NCI-H2196 (cell line): ENCODE results near the gene S100A7A.

Source experiments
- DNase-seq: peaks from one replicate; lab custom pipeline; 2025; ENCODE audit not compliant: unreplicated experiment; lab: John Stamatoyannopoulos, UW

The S100A7A gene

GRCh38 chr1:153415850-153416570 lies at the start of gene S100A7A:
TSS of gene S100A7A (plus strand) at chr1:153416520. CDS start at chr1:153418083, 1,563 bp downstream.
- DNase-seq, result no peak

DNA sequence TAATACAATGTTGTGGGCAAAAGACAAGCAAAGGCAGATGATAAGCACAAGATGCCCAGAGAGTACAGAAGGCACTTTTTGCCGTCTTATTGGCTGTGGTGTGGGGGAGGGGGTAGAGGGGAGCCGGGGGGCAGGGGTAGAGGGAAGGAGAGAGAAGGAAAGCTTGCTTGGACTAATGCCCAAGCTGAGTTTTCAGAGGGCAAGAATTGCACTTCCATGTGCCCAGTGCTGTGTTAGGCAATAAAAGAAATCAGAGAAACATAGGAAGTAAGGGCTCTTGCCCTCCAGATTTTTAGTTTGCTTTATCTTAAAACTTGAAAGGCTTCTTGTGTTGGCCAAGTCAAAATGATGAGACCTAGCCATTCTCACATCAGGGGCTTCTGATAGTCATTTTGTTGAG lies 49.2 kb upstream of the S100A7A start:
- DNase-seq, result no peak

GRCh38 chr1:153368495-153368894 lies 47.8 kb upstream of the S100A7A start:
- no peak for DNase-seq

DNA sequence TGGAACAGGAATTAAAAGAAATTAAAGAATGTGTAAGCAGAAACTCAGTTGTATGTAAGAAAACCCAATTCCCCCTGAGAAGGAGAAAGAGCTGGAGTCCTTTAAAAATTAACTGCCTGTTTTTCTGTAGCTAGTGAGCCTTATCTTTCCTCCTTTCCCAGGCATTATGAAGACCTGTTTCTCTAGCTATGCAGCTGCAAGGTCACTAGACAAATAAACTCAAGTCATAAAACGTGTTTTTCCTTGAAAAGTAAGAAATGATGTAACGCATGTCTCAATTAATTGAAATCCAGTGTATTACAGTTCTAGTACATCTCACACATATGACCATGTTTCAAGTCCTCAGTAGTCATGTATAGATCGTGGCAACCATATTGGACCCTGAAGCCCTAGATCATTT lies 46.2 kb upstream of the S100A7A start:
- DNase-seq, result no peak

- DNase-seq, result no peak
Measured at GRCh38 chr1:153371231-153371630, 45.1 kb upstream of the S100A7A start.

- no peak for DNase-seq
Measured at GRCh38 chr1:153372571-153372970, 43.7 kb upstream of the S100A7A start.

- no peak for DNase-seq
Measured at GRCh38 chr1:153374071-153374470, 42.2 kb upstream of the S100A7A start.

DNA sequence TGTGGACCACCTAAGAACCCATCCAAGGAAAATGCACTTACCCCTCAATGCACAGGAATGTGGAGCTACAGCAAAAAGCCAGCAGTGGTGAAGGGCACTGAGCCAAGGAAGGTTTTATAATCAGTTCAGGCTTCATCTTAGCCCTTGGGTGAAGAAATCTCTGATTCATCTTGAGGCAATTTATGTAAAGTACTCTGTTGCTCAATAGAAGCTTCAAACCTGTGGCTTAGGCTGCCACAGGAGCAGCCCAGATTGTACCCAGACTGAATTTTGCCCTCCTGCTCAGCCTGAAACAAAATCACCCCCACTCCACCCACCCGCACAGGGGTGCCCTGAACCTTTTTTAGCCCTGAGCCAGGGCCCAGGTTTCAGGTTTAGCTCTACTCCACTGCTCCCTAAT lies 40.8 kb upstream of the S100A7A start, which contains the start of gene S100A12:
Gene S100A12 (minus strand): TSS at position 111 of the 400 bp plus-strand sequence. CDS start 1,029 bp downstream, outside the sequence.
- DNase-seq, result no peak

DNA sequence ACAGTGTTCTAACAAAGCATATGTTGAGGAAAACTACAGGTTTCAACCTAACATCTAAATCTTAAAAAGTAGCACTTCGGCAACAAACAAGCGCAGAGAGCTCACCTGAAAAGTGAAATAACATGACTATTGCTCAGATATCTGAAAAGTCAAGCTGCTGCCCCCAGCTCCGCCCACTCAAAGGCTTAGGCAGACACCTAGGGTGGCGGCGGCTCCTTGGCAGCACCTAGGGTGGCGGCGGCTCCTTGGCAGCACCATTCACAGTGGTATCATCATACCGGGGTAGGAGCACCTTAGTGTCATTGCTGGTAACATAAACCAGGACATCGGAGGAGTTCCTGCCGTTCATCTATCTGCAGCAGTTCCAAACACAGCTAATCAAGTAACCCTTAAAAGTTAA lies 36.7 kb upstream of the S100A7A start:
- DNase-seq, result no peak

DNA sequence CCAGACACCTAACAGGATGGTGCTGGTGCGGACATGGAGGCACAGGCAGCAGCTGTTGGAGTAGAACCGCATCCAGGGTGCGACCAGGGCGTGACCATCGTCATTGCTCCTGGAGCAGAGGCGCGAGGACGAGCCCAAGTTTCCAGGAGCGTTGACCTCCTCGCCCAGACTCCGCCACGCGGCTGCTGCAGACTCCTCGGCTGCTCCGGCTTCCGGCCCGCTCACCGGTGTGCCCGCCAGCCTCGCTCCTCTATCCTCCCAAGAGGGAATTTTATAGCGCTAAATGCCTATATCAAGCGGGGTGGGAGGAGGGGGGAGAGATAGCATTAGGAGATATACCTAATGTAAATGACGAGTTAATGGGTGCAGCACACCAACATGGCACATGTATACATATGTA lies 35.6 kb upstream of the S100A7A start:
- DNase-seq, result no peak

DNA sequence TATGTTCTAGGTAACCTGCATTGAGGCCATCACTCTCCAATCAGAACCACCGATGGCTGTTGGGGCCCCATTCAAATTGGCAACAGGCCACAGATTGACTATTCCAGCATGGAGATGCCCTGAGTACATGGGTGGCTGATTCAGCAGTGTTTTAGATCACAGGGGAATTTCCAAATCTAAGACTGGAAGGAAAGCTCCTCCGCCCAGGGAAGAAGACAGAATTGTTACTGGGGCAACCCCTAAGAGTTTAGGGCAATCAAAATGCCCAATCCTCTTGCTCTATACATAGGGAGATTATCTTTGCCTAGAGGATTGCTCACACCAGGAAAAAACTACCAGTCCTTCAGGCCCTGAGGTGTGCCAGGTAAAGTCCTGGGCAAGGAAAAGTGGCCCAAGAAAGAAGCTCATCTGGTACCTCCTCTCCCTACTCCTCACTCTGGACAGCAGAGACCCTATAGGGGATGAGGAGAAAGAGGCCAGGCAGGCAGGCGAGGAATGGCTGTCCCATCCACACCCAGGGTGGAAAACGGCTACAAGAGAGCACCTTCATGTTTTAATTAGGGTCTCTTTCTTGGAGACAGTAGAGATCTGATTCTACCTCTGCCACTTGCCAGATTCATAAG lies 31.3 kb upstream of the S100A7A start:
- no peak for DNase-seq

DNA sequence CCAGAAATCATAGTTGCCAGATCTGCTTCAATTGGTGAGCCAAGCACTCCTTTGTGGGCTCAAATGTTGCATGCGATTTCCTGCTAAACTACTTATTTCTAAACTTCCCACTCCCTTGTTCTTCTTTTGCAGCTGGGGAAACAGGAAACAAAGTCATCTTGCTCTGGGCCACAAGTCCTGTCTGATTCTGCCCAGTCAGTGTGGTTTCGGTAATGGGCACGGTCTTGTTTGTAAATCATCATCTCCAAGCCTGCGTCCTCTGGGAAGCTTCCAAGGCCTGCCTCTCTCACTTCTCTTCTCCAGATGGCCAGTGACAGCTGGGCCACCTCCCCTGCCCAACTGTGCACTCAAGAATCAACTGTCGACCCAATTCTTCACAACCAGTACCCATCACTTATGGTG lies 29.8 kb upstream of the S100A7A start:
- DNase-seq, result no peak

GRCh38 chr1:153387001-153387400 lies 29.3 kb upstream of the S100A7A start:
- DNase-seq, result no peak

DNA sequence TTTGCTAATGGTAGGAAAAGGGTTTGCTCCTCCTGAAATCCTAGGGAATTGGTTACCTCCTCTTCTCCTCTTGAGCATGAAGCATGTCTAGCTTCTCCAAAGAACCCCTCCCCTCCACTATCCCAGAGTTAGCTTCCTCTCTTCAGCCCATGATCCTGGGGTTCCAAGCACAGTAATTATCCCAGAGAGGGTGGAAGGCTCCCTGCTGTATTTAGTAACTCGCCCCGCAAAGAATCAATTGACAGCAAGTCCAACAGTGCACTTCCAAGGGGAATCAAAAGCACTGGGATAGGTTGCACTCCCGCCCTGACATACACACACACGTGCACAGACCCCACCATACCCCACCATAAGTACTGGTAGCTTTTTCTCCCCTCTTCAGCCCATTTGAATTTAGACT lies 28.5 kb upstream of the S100A7A start:
- DNase-seq, result no peak

GRCh38 chr1:153389401-153389800 lies 26.9 kb upstream of the S100A7A start:
- no peak for DNase-seq

DNA sequence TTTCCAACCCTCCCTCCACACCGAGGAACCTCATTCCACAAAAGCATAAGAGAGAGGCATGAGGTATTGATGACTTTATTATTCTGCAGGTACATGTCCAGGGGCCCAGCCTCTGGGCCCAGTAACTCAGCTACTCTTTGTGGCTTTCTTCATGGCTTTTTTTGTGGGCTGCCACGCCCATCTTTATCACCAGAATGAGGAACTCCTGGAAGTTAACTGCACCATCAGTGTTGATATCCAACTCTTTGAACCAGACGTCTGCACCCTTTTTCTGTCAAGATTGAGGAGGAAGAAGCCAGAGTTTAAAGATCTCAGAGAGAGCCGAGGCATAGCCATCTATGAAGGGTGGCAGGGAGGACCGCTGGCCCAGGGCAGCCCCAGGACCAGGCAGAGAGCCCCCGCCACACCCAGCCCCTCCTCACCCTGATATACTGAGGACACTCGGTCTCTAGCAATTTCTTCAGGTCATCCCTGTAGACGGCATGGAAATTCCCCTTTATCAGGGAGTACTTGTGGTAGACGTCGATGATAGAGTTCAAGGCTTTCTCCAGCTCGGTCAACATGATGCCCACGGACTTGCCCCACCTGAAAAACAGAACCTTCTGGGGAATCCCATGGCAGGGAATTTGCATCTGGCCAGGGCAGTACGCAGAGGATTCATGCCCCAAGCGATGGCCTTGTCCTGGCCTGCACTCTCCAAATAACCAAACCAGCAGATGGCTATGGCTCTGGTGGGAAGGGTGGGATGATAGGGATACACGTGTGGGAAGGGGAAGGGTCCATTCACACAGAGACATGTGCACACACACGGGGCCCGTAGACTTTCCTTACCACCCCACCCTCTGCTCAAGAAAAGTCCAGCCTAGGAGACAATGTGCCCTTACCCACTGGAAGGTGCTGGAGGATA lies 26.1 kb upstream of the S100A7A start:
- DNase-seq, result no peak

- DNase-seq, result peak; percentile 60
Measured at GRCh38 chr1:153390938-153391710, 25.2 kb upstream of the S100A7A start, which contains the start of gene S100A8. TSS of gene S100A8 (minus strand) at chr1:153391073. CDS start at chr1:153390535, 538 bp downstream.

DNA sequence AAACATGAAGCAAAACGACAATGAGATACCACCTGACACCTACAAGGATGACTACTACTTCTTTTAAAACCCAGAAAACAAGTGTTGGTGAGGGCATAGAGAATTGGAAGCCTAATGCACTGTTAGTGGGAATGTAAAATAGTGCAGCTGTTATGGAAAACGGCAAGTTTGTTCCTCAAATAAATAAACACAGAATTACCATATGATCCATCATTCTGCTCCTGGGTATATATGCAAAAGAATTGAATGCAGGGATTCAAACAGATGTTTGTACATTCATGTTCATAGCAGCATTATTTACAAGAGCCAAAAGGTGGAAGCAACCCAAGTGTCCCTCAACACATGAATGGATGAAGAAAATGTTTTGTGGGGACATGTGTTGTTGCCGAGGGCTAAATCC lies 24.1 kb upstream of the S100A7A start:
- no peak for DNase-seq

GRCh38 chr1:153392822-153393221 lies 23.5 kb upstream of the S100A7A start:
- DNase-seq, result no peak

- DNase-seq, result no peak
Measured at GRCh38 chr1:153393926-153394325, 22.4 kb upstream of the S100A7A start.

GRCh38 chr1:153394391-153394790 lies 21.9 kb upstream of the S100A7A start:
- DNase-seq, result no peak
